Measurements from ENCODE around the gene BCOR. TPM values are rescaled to one million over a fixed set of nuclear protein-coding genes. Genes with fewer than 3 reads are reported as not detected.

BCOR gene
- total RNA-seq, 1 donor from 2014 or later, result 37.3 TPM

DNA sequence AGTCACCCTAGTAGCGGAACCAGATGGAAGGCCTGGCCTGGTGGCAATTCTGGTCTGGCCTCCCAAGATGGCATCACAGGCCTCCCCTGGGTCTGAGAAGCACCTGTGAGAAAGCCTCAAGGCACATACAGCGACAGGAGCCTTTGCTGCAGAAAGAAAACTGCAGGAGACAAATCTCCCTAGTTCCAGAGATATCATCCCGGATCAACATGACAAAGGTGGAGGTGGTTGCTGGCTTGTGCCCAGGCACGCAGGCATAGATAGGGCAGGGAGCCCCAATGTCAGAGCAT, 93.6 kb downstream of the BCOR start:
- Mint-ChIP-seq H3K27me3 (peaks cover 22% of the 10 kb centered on the region), H3K27ac (peak overlapping the region; percentile 34), H3K36me3 (no peaks in the 10 kb centered on the region)

DNA sequence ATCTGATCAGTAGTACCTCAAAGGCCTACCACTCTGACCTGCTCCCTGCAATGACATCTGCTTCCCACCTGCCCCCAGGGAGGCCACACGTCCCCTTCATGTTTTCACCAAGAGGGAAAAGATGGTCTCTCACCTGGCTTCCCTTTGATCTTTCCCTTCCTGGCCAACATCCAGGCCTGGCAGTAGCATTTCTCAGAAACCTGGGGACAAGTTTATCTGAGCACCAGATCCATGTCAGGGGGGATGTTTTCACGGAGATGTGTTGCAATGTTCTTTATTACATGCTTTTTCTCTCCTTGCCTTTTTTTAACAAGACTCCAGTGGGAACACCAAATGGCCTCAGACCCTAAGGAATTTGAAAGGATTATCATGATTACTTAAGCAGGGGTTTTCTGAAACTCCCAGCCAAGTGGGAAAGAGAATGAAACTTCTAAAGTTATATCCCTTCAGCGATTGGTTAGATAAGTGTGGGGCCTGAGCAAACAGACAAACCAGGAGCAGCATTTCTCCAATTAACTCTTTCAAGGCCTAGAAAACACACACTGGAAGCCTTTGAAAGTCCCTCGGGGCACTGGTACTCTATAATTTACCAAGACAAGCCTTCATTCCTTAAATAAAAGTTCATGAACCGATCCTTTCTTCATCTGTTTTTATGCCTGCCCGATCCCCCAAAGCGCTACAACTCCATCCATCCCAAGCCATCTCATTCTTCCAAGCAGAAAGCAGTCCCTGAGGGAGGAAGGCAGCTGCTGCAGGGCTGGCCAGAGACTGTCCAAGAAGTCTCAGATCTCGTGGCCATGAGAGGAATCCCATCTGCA, 94.1 kb downstream of the BCOR start:
- Mint-ChIP-seq H3K4me3 (peak overlapping the region; percentile 18), H3K4me1 (ENCODE audit: unreplicated experiment) (peaks cover 29% of the 10 kb centered on the region), H3K27ac (peak overlapping the region; percentile 34), H3K9me3 (no peaks in the 10 kb centered on the region), H3K27me3 (peaks cover 22% of the 10 kb centered on the region), H3K36me3 (no peaks in the 10 kb centered on the region)
- no peak for DNase-seq (ENCODE audit: extremely low spot score, unreplicated experiment)
- TF ChIP-seq, protein P1, sequence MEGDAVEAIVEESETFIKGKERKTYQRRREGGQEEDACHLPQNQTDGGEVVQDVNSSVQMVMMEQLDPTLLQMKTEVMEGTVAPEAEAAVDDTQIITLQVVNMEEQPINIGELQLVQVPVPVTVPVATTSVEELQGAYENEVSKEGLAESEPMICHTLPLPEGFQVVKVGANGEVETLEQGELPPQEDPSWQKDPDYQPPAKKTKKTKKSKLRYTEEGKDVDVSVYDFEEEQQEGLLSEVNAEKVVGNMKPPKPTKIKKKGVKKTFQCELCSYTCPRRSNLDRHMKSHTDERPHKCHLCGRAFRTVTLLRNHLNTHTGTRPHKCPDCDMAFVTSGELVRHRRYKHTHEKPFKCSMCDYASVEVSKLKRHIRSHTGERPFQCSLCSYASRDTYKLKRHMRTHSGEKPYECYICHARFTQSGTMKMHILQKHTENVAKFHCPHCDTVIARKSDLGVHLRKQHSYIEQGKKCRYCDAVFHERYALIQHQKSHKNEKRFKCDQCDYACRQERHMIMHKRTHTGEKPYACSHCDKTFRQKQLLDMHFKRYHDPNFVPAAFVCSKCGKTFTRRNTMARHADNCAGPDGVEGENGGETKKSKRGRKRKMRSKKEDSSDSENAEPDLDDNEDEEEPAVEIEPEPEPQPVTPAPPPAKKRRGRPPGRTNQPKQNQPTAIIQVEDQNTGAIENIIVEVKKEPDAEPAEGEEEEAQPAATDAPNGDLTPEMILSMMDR (conservative IDR thresholded peaks at IDR 0.05), result no peak

More for the DNA sequence above, 93.6 kb downstream of the BCOR start:
- Mint-ChIP-seq H3K4me1 (ENCODE audit: unreplicated experiment) (peaks cover 29% of the 10 kb centered on the region), H3K4me3 (peak overlapping the region; percentile 64), H3K9me3 (no peaks in the 10 kb centered on the region)
- DNase-seq (ENCODE audit: extremely low spot score, unreplicated experiment), result no peak
- TF ChIP-seq, protein P1 (conservative IDR thresholded peaks at IDR 0.05), result no peak

DNA sequence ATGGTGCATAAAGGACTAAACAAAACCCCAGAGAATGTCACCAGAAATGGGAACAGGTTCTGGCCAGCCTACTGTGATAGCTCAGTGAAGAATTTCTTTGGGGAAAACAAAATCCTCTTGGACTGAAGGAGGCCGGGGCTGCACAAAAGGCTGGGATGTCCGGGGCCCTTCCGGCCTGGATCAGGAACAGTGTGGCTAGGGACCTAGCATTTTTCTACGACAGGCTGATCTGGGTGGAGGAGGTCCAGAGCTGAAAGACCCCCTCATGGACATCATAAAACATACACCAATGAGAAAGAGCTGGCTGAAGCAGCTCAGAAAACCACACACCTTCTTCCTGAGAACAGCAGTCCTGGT, 94.7 kb downstream of the BCOR start:
- no peaks in the 10 kb centered on the region for H3K36me3 Mint-ChIP-seq
- DNase-seq (ENCODE audit: extremely low spot score, unreplicated experiment), result no peak
- H3K4me1 Mint-ChIP-seq (ENCODE audit: unreplicated experiment), result peaks cover 27% of the 10 kb centered on the region
- no peaks in the 10 kb centered on the region for H3K9me3 Mint-ChIP-seq
- TF ChIP-seq, protein P1 (conservative IDR thresholded peaks at IDR 0.05), result no peak
- no peak overlapping the region for H3K4me3 Mint-ChIP-seq
- peaks cover 22% of the 10 kb centered on the region for H3K27me3 Mint-ChIP-seq
- no peak overlapping the region for H3K27ac Mint-ChIP-seq

Data from type B pancreatic cell (in vitro differentiated cells).